ENCODE data around the gene PADI3. TPM values are rescaled to one million over a fixed set of nuclear protein-coding genes. Genes with fewer than 3 reads are reported as not detected.

Gene PADI3
- total and polyA plus RNA-seq, 2 donors (not counting 1 experiment from before 2014, with no cell fraction given), result not detected

DNA sequence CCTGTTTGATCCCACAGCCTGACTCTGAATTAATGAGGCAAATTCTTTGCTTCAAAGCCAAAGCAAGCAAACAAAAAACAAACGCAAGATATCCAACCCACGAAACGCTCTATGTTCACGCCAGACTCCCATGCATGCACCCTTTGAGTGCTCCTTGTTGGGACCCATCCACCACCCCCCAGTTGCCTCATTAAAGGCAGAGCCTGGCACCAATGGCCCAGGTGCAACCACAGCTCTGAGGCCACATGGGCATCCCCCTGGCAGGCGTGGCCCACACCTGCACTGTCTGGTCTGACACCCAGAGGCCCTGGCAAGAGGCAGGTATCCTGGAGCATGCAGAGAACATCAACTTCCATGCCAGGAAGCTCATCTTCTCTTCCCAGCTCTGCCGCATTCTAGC, 58.0 kb downstream of the PADI3 start:
- Histone ChIP-seq H3K4me3 (replicated peaks in 1 of 4; ENCODE audit: control extremely low read depth in 1 of 4, insufficient read depth in 1 of 4, low read depth in 3 of 4, low read length in 4 of 4) (no peak overlapping the region), H2AFZ (ENCODE audit: low read length) (no peak overlapping the region), H3K9me3 (ENCODE audit: control insufficient read depth, insufficient read depth, low read depth, low read length) (no peaks in the 10 kb centered on the region), H3K4me2 (ENCODE audit: extremely low read depth, insufficient read depth, low read length) (no peak overlapping the region), H3K9ac (ENCODE audit: insufficient read depth, low read length) (no peak overlapping the region), H3K27ac (ENCODE audit: insufficient read depth, low read length) (no peak overlapping the region), H3K36me3 (ENCODE audit: control insufficient read depth, insufficient read depth, low read length) (no peaks in the 10 kb centered on the region), H4K20me1 (ENCODE audit: control insufficient read depth, extremely low read depth, insufficient read depth, low read length) (no peaks in the 10 kb centered on the region), H3K79me2 (ENCODE audit: control insufficient read depth, insufficient read depth, low read length) (no peaks in the 10 kb centered on the region), H3K4me1 (ENCODE audit: control insufficient read depth, extremely low read depth, insufficient read depth, low read length) (no peaks in the 10 kb centered on the region), H3K27me3 (ENCODE audit: control insufficient read depth, insufficient read depth, low read length) (no peaks in the 10 kb centered on the region)
- no peak for DNase-seq (ENCODE audit: low read depth in 2 of 2)
- TF ChIP-seq, protein P1, sequence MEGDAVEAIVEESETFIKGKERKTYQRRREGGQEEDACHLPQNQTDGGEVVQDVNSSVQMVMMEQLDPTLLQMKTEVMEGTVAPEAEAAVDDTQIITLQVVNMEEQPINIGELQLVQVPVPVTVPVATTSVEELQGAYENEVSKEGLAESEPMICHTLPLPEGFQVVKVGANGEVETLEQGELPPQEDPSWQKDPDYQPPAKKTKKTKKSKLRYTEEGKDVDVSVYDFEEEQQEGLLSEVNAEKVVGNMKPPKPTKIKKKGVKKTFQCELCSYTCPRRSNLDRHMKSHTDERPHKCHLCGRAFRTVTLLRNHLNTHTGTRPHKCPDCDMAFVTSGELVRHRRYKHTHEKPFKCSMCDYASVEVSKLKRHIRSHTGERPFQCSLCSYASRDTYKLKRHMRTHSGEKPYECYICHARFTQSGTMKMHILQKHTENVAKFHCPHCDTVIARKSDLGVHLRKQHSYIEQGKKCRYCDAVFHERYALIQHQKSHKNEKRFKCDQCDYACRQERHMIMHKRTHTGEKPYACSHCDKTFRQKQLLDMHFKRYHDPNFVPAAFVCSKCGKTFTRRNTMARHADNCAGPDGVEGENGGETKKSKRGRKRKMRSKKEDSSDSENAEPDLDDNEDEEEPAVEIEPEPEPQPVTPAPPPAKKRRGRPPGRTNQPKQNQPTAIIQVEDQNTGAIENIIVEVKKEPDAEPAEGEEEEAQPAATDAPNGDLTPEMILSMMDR (conservative IDR thresholded peaks at IDR 0.05 in 1 of 2, IDR thresholded peaks at IDR 0.05 in 1 of 2; ENCODE audit: low read depth in 1 of 2, low read length in 2 of 2), result no peak
- no peak for TF ChIP-seq EZH2 (IDR thresholded peaks at IDR 0.05; ENCODE audit: low read length, missing control alignments)

DNA sequence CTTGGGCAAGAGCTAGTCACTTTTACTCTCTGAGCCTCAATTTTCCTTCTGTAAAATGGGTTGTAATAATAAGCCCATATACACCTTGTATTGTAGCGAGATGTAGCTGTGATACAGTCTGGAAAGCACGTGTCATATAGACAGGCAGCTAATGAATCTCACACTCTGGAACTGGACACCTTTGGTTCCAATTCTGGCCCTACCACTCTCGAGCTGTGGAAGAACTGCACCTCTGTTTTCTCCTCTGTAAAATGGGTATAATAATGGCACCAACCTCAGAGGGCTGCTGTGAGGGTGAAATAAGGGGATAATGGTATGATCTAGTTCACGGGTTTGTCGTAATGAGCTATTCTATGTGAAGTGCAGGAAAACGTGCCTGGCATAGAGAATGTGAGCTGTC, 58.4 kb downstream of the PADI3 start:
- Histone ChIP-seq H3K27ac (ENCODE audit: insufficient read depth, low read length) (no peak overlapping the region), H3K36me3 (ENCODE audit: control insufficient read depth, insufficient read depth, low read length) (no peaks in the 10 kb centered on the region), H3K4me3 (replicated peaks in 1 of 4; ENCODE audit: control extremely low read depth in 1 of 4, insufficient read depth in 1 of 4, low read depth in 3 of 4, low read length in 4 of 4) (no peak overlapping the region), H2AFZ (ENCODE audit: low read length) (no peak overlapping the region), H3K27me3 (ENCODE audit: control insufficient read depth, insufficient read depth, low read length) (no peaks in the 10 kb centered on the region), H3K4me2 (ENCODE audit: extremely low read depth, insufficient read depth, low read length) (no peak overlapping the region), H3K79me2 (ENCODE audit: control insufficient read depth, insufficient read depth, low read length) (no peaks in the 10 kb centered on the region), H3K9ac (ENCODE audit: insufficient read depth, low read length) (no peak overlapping the region), H3K9me3 (ENCODE audit: control insufficient read depth, insufficient read depth, low read depth, low read length) (no peaks in the 10 kb centered on the region), H3K4me1 (ENCODE audit: control insufficient read depth, extremely low read depth, insufficient read depth, low read length) (no peaks in the 10 kb centered on the region), H4K20me1 (ENCODE audit: control insufficient read depth, extremely low read depth, insufficient read depth, low read length) (no peaks in the 10 kb centered on the region)
- no peak for TF ChIP-seq EZH2 (IDR thresholded peaks at IDR 0.05; ENCODE audit: low read length, missing control alignments)
- TF ChIP-seq, protein P1 (conservative IDR thresholded peaks at IDR 0.05 in 1 of 2, IDR thresholded peaks at IDR 0.05 in 1 of 2; ENCODE audit: low read depth in 1 of 2, low read length in 2 of 2), result no peak
- no peak for DNase-seq (ENCODE audit: low read depth in 2 of 2)

DNA sequence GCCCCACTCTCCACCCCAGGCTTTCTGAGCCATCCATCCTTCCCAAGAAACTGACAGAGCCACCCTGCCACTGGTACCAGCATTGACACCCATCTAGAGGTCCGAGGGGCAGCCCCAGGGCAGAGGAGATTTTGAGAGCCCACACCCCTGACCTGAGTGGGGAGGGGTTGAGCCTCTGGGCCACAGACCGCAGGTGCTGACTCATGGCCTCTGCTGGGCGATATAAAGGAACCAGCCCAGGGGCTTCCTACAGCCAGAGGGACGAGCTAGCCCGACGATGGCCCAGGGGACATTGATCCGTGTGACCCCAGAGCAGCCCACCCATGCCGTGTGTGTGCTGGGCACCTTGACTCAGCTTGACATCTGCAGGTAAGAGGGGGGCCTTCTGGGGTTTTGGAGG, 59.0 kb downstream of the PADI3 start, which contains the start of gene PADI4:
PADI4 (plus strand) TSS at position 252 of the 400 bp plus-strand sequence; CDS start at position 278, 26 bp downstream.
- DNase-seq (ENCODE audit: low read depth in 2 of 2), result no peak

More for the DNA sequence above, 59.0 kb downstream of the PADI3 start, which contains the start of gene PADI4:
- H3K9me3 ChIP-seq (ENCODE audit: control insufficient read depth, insufficient read depth, low read depth, low read length), result no peaks in the 10 kb centered on the region
- no peaks in the 10 kb centered on the region for H3K36me3 ChIP-seq (ENCODE audit: control insufficient read depth, insufficient read depth, low read length)
- no peaks in the 10 kb centered on the region for H4K20me1 ChIP-seq (ENCODE audit: control insufficient read depth, extremely low read depth, insufficient read depth, low read length)
- no peaks in the 10 kb centered on the region for H3K4me1 ChIP-seq (ENCODE audit: control insufficient read depth, extremely low read depth, insufficient read depth, low read length)
- H3K4me2 ChIP-seq (ENCODE audit: extremely low read depth, insufficient read depth, low read length), result no peak within 1 kb of the TSS
- no peaks in the 10 kb centered on the region for H3K79me2 ChIP-seq (ENCODE audit: control insufficient read depth, insufficient read depth, low read length)
- TF ChIP-seq, protein P1 (conservative IDR thresholded peaks at IDR 0.05 in 1 of 2, IDR thresholded peaks at IDR 0.05 in 1 of 2; ENCODE audit: low read depth in 1 of 2, low read length in 2 of 2), result no peak
- no peak for TF ChIP-seq EZH2 (IDR thresholded peaks at IDR 0.05; ENCODE audit: low read length, missing control alignments)
- H3K9ac ChIP-seq (ENCODE audit: insufficient read depth, low read length), result no peak within 1 kb of the TSS
- H3K4me3 ChIP-seq (replicated peaks in 1 of 4; ENCODE audit: control extremely low read depth in 1 of 4, insufficient read depth in 1 of 4, low read depth in 3 of 4, low read length in 4 of 4), result no peak within 1 kb of the TSS
- H3K27me3 ChIP-seq (ENCODE audit: control insufficient read depth, insufficient read depth, low read length), result no peaks in the 10 kb centered on the region
- H2AFZ ChIP-seq (ENCODE audit: low read length), result no peak within 1 kb of the TSS
- H3K27ac ChIP-seq (ENCODE audit: insufficient read depth, low read length), result no peak within 1 kb of the TSS
